COLO829 (cell line): ENCODE results near the gene DCST1.
A peak's percentile ranks its signal among the peaks of the same experiment; 100 is the strongest.

Source experiments
- DNase-seq: peaks from one replicate; pipeline ENCODE4 v3.0.0; 2012; ENCODE audit warnings: low spot score

Gene DCST1

GRCh38 chr1:155000726-155001424, 32.7 kb upstream of the DCST1 start:
- DNase-seq, result peak; percentile 92

GRCh38 chr1:155001425-155001674, 32.3 kb upstream of the DCST1 start:
- DNase-seq, result no peak

DNA sequence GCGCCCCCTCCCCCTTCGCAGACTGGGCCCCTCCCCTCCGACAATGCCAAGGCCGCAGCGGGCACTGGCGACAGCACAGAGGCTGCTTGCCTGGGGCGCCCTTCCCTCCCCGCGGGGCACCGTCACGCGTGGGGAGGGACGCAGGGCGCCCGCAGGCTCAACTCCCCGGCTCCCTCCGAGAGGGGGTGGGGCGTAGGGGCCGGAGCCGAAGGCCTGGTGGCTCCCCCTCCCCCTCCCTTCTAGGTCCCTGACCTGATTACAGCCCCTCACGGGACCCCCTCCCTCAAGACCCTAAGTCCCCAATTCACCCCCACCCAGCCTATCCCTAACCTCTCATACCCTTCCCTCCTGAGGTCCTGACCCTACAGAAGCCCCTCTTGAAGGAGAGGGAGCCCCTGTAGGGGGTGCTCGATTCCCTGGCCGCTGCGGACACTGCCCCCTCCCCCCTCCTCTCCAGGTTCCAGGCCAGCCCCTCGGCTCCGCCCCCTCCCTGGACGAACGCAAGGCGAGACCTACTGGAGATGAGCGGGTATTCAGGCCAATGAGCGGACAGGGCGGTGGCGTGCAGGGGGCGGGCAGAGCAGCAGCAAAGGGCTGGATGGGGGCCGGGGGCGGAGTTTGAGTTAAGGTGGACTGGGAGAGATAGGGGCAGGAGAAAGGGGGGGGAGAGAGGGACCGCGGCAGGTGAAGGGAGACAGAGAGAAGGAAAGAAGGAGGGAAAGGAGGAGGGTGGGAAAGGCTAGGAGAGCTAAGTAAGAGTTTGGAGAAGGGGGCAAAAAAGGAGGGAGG, 31.8 kb upstream of the DCST1 start:
- DNase-seq, result peak; percentile 100

DNA sequence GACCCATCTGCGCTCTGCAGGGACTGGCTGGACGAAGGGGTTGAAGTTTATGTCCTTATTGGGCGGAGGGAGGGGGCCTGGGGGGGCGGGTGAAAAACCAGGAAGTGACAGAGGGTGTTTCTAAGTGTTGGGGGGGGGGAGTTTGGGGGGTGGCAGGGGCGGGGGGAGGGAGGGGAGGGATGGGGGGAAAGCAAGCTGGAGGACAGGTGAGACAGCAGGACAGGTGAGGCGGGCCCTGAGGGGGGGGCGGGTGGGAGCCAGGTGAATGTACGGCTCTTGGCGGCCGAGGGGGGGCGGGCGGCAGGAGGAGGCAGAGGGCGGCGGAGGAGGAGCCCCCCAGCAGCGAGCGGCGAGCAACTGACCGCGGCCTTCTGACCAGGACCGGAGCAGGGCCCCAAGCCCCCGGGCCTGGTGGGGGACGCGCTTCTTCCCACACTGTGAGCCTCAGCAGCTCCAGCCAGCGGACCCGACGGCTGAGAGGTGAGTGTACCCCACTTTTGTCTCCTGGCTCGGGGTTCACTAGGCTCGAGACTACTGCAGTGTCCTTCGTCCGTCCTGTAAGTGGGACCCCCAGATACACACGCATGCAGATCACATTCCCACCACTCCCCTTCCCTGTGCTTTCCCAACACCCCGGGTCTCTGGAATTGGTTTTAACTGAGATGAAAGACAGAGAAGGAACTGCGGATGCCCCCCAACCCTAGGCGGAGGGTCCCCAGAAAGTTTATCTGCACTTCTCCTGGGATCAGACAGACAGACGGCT, 31.0 kb upstream of the DCST1 start, which contains the start of gene ZBTB7B:
ZBTB7B (plus strand) TSS at position 339 of the 763 bp plus-strand sequence. CDS start 11,859 bp downstream, outside the sequence.
- DNase-seq, result peak; percentile 76

DNA sequence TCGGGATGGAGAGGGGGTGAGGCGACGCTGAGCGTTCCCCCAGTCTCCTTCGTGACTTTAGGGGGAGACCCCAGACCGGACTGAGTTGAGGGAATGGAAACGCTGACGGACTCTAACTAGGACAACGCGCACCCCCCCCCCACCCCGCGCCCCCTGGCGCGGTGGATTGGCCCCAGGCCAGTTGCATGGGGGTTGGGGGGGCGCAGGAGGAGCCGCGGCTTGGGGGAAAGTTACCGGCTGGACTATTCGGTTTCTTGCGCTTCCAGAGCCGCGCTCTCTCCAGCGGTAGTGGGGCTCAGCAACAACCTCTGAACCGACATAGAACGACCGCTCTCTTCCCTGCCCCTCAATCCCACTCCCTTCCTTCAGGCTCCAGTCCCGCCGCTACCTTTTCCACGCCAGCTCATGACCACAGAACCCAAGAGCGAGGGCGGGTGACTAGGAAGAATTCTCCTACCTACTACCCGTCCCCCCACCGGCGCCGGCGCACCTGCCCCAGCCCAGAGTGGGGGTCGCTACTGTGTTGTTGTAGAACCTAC, 30.3 kb upstream of the DCST1 start:
- no peak for DNase-seq

DNA sequence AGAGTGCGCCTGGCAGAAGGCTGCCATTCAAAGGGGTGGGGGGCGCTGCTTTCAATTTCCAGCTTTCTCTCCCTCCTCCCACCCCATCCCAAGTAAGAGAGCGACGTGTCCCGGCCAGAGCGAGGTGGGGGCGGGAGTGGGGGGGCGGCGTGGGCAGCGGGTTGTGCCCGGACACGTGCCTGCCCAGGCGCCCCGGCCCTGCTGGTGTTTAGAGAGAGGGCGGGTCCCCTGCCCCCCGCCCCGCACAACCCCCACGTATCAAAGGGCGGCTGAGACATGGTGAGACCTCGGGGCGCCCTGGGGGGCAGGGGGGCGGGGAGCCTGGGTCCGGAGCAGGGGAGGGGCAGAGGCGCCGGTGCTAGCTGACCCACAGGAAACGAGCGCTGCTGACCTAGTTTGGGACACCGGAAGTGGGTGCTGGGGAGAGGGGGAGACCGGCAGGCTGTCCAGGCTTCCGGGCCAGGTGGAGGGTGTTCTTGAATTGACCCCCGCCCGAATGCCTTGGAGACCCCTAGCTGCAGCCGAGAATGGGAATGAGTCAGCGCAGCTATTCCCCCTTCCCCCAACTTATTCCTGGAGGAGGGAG, 29.8 kb upstream of the DCST1 start:
- no peak for DNase-seq

GRCh38 chr1:155004352-155005075, 29.1 kb upstream of the DCST1 start:
- DNase-seq, result no peak

DNA sequence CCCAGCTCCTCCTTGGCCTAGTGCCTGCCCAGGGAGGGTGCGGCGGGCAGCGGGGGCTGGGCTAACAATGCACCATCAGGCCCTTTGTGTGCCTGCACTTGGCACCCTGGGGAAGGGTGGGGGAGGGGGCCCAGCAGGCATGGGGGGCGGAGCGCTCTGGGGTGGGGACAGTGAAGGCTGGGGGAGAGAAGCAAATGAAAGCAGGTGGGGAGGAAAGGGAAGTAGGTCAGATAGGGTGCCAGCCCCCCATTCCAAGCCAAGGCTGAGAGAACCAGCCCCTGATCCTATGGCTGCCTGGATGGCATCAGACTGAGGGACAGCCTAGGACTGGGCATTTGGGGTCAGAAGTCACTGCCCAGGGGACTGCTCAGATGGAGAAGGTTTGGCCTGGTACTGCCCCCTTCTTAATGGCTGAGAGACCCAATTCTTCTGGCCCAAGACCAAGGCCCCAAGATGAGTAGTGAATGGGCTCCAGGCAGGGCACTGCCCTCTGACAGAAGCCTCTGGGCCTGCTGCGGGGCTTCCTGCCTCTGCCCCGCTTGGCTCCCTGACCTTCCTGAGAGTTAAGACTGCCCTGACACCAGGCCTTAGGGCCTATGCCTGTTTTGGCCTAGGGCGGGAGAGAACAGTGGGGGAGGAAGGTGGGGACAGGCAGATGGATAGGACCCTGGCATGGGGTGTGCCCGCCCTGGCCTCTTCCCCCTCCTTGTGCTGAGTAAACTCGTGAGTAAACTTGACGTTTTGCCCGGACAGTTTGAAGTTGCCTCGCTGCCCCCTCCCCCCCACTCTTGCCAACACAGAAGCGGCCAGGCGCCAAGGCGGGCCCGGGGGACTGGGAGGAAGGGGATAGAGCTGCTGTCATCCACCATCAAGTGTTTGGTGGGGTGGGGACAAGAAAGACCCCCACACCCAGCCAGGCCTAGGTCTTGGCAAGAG, 28.3 kb upstream of the DCST1 start:
- DNase-seq, result no peak

DNA sequence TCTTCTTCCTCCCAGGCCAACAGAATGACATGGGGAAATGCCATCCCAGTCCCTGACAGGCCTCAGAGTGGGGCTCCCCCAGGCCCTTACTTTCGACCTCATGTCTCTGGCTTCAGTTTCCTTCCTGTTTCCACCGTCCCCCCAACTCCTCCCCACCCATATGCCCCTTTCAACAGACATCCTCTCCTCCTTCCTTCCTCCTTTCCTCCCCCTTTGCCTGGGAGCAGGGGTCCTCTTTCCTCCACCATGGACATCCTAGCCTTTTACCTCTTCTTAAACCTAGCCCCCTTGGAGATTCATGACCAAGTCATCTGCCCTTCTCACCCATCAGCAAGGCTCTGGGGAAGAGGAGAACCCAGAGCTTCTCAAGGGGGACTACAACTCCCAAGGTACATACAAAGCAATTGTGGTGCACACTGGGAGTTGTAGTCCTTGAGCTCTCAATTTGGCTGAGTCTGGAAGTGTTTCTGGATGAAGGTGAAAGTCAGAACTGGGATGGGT, 27.0 kb upstream of the DCST1 start:
- no peak for DNase-seq

DNA sequence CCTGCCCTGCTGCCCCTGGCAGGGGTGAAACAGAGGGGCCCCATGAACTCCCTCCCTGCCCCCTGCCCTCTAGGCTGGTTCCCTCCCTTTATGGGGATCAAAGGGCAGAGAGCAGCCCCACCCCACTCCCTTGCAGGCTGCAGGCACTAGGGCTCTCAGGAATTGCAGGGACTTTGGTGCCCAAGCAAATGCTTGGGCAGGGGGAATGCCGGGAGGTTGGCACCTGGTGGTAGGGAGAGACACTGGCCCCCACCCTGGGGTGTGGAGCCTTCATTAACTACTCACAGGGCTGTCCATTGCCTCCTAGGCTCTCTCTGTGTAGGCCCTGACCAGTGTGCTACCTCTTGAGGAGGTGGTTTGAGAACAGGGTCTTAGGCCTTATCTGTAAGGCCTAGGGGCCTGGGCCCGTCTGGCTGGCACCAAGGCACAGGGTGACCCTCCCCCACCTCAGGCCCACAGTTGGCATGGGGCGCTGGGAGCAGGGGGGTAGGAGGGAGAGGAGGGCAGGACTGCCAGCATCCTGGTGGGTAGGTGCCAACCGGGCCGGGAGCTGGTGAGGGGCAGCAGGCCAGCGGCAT, 26.3 kb upstream of the DCST1 start:
- DNase-seq, result no peak

DNA sequence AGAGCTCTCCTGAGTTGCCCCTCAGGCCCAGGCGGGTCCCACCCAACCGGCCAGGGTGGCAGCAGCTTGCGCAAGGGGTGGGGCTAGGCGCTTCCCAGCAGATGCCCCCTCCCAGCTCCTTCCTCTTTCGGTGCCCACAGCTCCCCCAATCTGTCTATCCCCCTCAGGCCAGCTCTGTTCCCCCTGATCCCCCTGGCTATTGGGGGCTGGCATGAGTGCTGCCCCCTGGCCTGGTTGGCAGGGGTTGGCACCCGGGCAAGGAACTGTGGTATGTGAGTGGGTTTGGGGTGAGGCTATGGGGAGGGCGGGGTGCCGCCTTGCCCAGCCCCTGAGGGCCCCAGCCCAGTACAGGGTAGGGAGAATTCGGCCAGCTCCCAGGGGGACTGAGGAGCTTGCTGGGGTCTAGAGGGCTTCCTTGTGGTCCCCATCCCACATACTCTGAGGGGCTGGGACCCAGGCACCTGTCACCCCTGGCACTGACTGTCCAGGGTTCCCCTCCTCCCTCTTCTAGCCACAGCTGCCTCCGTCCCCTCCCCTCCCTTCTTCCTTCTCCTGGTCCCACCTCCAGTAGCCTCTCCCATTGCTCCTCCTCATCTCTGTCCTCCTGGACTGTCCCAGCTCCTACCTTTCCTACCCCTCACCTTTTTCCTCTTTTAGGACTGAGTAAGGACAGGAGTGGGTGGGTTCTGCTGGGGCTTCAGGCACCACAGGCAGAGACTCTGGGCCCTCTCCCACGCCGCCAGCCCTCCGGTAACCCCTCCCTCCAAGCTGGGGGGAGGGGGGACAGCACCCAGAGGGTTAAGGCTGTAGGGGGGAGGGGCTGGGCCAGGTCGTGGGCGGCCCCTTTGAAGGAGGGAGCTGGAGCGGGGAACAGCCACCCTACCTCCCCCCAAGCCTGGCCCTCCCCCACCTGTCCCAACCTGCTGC, 25.3 kb upstream of the DCST1 start:
- DNase-seq, result no peak

- DNase-seq, result no peak
Measured at GRCh38 chr1:155009221-155009711, 24.4 kb upstream of the DCST1 start.

DNA sequence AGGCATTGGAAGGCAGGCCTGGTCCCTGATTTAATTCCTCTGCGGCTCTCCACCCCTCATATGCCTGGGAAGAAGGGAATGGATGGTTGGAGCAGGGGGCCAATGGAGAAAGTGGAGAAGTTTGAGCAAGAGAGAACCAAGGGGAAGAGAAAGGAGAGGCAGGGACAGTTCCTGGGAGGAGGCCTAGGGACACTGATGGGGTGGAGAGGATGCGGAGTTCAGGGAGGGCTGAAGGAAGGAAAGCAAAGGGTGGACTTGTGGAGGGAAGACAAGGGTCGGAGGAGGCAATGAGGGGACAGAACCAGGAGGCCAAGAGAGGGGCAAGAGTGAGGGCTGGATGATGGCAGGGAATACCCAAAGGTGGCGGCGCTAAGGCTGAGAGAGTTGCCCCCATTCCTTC, 23.9 kb upstream of the DCST1 start:
- DNase-seq, result no peak

DNA sequence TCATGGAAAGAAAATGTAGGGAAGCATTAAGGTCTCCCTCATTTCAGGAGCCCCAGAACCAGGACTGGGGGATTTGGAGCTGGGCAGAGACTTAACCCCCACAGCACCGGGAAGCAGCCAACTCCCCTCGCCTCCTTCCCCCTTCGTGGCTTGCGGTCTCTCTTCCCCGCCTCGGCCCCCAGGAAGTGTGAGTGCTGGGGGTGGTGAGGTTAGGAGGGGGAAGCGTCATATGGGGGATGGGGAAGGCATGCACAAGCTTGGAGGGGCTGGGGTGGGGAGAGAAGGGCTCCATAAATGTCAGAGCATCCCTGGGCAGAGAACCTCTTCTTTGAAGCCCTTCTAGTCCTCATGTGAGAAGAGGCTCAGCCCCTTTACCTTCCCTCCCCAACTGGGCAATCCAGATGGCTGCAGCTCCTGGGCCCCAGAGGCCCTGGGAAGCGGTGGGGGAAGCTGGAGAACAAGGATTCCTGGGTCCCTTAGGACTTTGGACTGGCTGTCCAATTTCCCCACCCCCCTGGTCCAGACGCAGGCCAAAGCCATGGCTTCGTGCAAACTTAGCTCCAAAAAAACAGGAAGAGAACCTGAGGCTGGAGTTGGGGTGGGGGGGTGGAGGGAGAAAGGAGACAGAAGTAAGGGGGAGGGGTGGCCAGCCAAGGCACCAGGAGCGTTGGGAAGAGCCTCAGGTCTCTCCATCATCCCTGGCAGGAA, 23.3 kb upstream of the DCST1 start:
- DNase-seq, result no peak

GRCh38 chr1:155011004-155011416, 22.6 kb upstream of the DCST1 start:
- DNase-seq, result no peak

DNA sequence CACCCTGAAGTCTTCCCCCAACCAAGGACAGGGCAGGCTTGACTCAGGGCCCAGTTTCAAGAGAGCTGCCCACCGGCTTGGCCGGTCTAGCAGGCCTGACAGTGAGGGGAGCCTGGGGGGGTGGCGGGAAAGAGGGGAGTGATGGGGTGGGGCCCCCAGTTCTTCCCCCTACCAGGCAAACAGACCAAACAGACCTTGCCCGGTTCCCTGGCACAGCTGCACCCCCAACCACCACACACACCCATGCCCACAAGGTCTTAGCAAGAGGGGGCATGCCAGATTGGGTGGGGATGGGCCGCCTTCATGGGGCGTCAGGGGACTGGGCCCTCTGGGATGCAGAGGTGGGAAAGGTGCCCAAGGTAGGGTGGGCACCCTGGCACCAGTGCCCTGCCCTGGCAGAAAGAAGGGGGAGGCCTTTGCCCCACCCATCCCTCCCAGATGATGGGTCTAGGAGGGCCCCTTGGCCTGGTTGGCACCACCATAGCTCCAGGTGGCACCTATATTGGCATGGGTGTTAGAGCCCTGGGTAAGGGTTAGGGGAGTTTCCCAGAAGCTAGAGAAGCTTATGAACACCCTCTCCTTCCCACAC, 22.1 kb upstream of the DCST1 start:
- DNase-seq, result no peak

DNA sequence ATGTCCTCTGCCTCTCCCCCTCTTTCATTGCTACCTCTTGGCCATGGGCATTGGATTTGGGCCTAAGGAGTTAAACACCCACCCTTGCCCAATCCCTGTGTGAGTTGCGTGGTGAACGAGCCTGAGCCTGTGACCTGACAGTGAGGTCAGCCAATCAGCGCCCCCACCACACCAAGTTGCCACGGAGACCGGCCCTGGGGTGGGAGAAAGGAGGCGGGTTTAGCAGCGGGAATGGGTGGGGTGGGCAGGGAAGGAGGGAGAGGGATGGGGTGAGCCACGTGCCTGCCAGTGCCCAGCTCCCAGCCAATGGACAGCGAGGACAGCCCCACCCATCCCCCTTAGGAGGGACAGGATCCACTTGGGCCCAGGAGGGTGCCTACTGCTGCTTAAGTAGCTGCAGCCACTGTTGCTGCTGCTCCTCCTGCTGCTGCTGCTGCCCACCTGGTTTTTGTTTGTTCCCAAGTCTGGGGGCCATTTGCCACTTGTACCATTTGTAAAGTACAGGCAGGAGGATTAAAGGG, 21.5 kb upstream of the DCST1 start:
- no peak for DNase-seq
